GM19455 (cell line): ENCODE results near the gene KCNK3.

Experiments used
- ATAC-seq: cut with Tn5 transposase; IDR thresholded peaks from one replicate; pipeline ENCODE4 v1.9.1; 2021; ENCODE audit not compliant: unreplicated experiment

Gene KCNK3

DNA sequence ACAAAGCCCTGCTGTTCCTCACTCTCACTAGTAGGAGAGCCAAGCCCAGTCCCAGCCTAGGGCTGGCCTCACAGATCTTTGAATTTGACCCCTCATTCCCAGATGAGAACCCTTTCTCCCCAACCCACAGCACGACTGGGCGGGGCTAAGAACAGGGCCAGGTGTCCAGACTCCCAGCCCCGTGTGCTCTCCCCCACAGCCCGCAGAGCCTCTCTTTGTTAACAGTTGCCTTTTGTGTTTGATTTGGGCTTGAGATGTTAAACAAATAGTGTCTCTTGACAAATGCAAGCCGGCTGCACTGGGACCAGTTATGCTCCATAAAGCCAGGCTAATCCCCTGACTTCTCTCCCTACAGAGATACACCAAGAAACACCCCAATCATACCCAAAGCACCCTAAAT is 4.7 kb upstream of the KCNK3 start:
- no peak for ATAC-seq

DNA sequence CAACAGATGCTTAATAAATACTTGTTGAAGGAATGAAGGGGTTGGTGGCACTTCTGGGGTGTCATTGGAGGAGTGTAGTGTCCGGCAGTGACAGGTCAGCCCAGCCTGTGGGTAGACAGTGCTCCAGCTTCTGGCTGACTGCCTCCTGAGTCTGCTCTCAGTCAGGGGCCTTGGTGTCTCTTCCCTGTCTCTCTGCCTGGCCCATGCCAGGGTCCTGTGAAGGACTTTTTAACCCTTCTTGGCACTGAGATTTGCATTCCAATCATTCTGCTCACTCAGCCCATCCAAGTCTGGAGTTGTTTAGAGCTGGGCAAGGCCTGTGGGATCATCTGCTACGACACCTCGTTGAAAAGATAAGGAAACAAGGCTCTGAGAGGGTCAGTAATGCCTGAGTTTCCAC is 1.4 kb upstream of the KCNK3 start:
- ATAC-seq = no peak

DNA sequence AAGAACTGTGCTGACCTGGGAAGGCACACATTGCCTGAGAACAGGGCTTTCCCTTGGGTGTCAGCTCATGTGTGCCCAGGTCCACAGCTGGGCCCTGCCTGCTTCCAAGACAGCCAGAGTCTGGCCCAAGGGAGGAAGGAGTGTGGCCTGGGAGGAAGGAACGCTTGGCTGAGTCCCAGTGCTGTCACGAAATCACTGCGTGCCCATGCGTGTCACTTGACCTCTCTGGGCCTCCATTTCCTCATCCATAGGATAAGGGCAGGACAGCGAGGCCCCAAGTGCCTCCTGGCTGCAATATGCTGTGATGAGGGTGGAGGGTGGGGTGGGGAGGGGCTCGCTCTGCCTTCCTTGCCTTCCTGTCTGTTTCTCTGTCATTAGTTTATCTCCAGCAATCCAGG is 642 bp upstream of the KCNK3 start:
- no peak for ATAC-seq

DNA sequence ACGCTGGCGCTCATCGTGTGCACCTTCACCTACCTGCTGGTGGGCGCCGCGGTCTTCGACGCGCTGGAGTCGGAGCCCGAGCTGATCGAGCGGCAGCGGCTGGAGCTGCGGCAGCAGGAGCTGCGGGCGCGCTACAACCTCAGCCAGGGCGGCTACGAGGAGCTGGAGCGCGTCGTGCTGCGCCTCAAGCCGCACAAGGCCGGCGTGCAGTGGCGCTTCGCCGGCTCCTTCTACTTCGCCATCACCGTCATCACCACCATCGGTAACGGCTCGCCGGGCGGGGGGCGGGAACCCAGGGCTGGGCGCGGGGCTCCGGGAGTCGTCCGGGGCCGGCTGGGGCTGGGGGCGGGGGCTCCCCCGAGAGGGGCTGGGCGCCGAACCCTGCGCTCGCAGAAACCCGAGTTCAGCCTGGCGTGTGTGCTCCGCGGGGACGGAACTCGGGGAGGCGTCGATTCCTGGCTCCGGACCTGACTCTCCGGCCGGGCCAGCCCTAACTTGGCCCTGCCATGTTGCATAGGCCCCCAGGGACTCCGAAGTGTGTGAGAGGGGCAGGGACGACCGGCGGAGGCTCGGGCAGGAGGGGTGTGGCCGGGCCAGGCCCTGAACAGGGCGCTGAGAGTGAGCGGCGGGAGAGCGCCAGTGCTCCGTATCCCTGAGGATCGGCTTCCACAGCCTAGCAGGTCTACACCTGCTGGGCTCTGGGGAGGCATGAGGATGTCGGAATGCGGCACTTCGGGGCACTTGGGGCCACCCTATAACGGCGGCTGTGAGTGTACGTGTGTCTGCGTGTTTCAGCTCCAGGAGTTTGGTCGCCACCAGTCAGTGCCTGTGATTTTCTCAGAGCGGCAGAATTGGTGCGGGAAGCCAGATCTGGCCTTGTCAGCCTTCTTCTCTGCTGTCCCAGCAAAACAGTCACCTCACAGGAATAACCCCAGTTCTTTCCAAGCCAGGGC is 651 bp downstream of the KCNK3 start:
- no peak for ATAC-seq

DNA sequence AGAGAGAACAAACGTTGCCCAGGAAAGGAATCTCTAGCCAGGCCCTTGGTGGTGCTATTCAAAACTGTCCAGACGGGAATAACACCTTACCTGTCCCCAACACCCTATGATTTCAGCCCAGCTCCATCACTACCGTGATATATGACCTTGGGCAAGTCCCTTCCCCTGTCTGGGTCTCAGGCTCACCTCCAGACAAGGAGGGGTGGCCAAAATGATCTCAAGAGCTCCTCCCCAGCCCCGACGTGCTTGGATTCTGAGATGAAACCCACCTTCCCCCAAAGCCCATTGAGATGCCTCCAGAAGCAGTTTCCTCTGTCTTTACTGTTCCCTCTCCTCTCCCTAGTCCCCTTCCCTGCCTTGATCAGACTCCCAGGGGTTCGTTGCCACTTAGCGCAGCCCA is 1.5 kb downstream of the KCNK3 start:
- ATAC-seq = no peak

DNA sequence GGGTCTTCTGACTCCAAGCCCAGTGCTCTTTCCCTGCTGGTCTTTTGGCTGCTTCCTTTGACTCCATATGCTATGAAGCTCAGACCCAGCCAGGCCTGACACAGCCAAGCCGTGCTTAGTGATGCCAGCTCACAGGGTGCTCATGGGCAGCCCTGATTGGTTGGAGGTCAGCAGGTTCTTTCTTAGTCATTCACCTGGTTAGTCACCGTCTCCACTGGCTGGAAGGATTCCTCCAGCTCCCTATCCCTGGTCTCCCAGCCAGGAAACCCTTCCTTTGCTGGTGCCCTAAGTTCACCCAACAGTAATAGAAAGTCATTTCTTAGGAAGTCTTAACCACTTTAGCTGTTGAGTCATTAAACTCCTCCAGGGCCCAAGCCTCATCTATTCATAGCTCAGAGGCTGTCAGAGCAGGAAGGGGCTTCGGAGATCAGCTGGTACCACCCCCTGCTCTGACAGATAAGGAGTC is 3.9 kb downstream of the KCNK3 start:
- ATAC-seq = no peak

DNA sequence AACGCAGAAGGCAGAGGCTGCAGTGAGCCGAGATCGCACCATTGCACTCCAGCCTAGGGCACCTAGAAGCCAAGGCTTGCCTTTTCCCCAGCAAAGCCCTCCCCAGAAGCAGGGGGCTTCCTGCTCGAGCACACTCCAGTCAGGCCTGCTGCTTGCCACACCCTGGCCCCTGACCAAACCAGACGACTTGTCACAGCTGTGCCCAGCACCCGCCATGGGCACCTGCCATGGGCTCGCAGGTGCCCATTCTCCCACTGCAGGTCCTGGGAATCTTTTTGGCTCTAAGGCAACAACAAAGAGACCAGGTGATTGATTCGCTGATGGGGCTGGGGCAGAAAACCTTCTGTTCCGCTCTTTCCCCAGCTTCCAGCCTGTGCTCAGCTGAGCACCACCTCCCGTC is 4.9 kb downstream of the KCNK3 start:
- ATAC-seq = no peak

DNA sequence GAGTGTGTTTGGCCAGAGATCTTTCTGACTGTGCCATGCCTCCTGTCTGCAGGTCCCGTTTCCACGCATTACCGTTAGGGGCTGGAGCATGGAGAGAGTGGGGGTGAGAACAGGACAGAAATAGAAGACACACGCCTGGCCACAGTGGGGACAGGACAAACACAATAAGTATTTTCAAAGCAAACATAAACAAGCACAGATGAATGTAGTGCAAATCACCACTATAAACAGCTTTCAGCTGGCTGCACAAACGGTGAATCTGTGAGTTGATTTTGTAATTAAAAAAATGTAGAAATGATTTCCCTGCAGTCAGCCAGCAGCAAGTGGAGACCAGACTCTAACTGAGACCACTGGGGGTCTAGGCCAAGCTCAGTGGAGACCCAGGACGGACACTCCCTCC is 6.8 kb downstream of the KCNK3 start:
- ATAC-seq = no peak

DNA sequence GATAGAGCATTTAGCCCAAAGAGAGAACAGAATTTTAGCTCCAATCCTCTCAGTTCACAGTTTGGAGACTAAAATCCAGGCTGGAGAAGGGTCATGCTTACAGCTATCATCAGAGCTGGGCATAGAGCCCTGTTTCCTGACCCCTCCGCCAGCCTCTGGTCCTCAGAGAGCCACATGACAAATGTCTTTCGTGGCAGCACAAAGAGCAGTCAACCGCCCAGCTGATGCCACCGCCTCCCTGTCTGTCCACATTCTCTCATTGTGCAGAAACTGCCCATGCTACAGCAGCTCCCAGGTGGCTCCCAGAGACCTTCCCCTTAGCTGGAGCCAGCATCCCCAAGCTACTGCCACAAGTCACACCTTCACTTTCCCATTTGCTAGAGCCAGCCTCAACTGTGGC is 7.6 kb downstream of the KCNK3 start:
- no peak for ATAC-seq

DNA sequence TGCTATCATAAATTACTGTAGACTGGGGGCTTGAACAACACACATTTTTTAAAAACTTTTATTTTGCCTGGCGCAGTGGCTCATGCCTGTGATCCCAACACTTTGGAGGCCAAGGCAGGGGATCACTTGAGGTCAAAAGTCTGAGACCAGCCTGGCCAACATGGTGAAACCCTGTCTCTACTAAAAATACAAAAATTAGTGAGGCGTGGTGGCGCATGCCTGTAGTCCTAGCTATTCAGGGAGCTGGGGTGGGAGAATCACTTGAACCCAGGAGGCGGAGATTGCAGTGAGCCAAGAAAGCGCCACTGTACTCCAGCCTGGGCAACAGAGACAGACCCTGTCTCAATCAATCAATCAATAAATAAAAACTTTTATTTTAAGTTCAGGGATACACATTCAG is 9.1 kb downstream of the KCNK3 start:
- no peak for ATAC-seq

DNA sequence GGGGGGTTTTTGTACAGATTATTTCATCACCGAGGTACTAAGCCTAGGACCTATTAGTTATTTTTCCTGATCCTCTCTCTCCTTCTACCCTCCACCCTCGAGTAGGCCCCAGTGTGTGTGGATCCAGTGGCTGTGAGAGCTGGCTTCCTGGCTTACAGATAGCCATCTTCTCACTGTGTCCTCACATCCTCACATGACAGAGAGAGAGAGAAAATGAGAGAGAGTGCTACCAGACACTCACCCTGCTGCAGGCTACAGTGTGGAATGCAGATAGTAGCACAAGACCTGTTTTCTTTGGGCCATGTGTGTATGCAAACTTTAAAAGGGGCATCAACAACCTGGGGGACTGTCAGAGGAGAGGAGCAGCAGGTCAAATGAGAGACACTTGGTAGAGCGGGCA is 9.5 kb downstream of the KCNK3 start:
- no peak for ATAC-seq

DNA sequence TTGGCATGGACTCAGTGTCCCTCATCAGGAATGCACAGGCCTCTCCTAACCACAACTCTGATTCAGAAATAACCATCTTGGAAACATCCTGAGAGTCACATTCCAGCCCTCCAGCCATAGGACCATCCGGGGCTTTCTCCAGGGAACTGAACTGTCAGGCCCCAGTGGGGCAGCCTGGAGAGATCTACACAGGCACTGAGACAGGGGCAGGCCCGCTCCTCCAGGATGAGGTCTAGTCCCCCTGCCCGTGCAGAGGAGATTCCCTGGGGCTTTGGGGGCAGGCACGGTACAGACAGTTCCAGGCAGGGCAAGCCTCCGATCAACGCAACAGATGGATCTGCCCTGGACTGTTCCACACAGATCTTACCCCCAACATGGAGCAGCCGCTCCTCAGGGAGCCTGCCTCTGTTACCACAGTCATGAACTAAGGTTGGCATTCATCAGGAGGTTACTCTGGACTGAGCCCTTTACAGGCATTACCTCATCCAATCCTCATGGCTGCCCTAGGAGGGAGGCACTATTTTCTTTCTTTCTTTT is 12.0 kb downstream of the KCNK3 start:
- no peak for ATAC-seq

DNA sequence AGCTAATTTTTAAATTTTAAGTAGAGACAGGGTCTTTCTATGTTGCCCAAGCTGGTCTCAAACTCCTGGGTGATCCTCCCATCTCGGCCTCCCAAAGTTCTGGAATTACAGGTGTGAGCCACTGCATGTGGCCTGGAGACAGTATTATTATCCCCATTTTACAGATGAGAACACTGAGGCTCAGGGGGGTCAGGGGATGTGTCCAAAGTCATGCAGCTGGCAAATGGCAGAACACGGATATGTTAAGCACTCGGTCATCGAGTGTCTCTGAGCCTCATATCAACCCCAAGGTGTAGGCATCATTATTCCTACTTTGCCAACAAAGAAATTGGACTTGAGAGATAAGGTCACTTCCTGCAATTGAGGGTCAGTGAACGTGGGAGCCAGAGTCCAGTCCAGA is 12.6 kb downstream of the KCNK3 start:
- ATAC-seq = no peak

DNA sequence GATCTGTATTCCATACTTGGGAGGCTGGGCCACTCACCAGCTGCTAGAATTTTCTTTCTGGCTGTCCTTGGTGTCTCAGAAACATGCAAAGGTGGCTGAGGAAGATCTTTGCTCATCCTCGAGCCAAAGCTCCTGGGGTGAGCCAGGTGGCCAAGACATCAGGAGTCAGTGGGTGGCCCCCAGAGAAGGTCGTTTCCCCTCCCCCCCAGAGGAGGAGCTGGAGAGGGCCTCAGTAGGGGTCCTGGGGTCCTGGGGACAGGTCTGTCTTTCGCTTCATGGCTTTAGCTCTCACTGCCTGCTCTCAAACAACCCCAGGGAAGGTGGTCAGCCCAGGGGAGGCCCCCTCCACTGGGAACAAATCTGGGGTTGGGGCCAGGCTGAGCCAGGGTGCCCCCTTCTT is 13.6 kb downstream of the KCNK3 start:
- ATAC-seq = no peak

DNA sequence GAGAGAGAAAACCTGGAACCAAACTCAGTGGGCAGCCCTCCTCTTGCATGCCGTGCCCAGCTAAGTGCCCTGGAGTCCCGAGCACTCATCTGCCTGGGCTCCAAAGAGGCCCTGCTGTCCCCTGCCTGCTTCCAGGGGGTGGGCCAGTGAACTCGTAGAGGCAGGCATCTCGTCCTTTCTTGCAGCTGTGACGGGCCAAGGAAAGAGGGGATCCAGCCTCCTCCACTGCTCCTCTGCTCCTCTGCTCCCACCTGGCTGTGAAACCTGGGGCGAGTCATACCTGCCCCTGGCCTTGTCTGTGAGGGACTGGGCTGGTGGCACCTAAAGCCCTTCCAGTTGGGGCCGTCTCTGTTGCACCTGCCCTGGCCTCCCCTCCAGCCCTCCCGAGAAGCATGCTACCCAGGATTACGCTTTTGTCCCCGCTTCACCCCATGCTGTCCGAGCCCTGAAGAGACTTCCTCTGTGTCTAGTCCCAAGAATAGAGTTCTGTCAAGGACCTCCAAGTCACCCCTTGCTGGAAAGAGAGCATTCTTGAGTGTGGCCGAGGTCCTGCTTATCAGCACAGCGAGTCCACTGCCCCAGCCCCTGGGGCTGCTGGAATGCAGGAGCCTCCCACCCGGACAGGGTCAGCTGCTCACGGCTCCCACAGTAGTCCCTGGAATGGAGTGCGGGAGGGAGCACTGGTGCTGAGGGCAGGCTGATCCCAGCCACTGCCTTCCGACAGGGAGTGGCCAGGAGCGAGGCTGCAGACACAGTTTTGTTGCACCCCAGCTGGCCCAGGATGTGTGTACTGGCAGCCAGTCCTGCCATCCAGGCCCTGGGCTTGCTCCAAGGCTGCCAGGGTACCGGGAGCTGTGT is 14.3 kb downstream of the KCNK3 start:
- no peak for ATAC-seq

DNA sequence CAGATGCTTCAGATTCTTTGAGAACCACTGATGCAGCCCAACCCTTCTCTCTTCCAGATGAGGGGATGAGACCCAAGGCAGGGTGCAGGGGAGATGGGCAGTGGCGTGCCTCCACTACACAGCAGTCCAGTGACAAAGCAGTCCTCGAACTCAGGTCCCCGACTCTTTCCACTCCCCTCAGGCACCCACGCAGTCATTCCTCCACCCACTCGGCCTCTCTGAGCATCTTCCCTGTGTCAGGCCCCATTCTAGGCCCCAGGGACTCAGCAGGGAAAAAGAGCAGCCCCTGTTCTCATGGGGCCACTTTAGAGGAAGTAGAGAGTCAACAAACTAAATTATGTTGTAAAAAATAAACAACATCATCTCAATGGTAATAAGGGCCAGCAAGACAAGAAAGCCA is 15.2 kb downstream of the KCNK3 start:
- ATAC-seq = no peak

DNA sequence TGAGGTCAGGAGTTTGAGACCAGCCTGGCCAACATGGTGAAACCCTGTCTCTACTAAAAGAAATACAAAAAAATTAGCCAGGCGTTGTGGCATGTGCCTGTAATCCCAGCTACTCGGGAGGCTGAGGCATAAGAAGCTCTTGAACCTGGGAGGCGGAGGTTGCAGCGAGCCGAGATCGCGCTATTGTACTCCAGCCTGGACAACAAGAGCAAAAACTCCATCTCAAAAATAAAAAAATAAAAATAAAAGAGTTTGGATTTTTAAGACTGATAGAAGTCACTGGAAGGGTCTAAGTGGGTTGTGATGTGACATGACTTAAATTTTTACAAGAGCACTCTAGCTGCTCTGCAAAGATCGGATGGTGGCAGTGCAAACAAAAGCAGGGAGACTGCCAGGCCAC is 15.9 kb downstream of the KCNK3 start:
- no peak for ATAC-seq

DNA sequence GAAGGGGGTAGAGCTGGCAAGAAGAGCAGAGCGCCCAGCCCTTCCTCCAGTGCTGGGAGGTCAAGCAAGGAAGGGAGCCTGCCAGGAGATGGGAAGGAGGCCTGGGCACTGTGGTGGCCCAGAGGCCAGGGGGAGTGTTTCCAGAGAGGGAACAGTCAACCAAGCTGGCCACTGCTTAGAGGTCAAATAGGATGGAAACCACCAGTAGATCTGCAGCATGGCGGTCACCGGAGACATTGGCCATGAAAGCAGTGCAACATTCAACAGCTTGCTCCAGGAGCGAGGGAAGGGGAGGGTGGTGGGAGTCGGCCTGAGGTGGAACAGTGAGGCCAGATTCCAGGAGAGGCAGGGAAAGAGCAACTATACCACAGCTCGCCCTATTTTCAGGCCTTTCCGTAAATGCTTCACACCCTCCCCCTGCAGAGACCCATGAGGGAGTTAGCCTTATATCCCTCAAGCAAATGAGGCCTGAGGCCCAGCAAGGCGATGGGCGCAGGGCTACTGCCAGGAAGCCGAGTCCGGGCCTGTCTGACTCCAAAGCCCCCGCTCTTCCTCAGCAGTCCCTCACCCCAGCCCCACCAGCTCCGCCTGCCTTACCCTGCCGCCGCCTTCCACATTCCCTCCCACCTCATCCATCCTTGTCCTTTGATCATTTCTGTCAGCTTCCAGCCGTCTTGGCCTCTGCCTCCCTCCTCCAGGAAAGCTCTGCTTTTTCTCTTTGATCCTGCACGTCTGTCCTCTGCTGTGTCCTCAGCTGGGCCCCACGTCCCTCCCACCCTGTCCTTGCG is 17.0 kb downstream of the KCNK3 start:
- ATAC-seq = no peak

DNA sequence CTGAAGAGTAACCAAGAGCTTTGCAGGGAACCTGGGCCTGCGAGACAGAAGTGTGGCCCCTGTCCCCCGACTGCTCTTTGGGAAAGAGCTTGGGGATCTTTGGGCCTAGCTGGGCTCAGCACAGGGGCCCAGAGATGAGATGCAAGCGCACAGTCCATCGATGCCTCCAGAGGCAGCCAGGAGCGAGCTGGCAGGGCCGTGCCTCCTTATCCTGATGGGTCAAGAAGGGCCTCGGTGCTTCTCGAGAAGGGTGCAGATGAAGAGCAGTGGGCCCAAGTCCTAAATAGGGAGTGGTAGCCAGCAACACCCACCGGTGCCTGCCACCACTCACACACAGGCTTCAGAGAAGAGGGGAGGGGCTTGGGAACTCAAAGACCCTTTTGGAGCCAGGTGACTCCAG is 17.6 kb downstream of the KCNK3 start:
- ATAC-seq = no peak

DNA sequence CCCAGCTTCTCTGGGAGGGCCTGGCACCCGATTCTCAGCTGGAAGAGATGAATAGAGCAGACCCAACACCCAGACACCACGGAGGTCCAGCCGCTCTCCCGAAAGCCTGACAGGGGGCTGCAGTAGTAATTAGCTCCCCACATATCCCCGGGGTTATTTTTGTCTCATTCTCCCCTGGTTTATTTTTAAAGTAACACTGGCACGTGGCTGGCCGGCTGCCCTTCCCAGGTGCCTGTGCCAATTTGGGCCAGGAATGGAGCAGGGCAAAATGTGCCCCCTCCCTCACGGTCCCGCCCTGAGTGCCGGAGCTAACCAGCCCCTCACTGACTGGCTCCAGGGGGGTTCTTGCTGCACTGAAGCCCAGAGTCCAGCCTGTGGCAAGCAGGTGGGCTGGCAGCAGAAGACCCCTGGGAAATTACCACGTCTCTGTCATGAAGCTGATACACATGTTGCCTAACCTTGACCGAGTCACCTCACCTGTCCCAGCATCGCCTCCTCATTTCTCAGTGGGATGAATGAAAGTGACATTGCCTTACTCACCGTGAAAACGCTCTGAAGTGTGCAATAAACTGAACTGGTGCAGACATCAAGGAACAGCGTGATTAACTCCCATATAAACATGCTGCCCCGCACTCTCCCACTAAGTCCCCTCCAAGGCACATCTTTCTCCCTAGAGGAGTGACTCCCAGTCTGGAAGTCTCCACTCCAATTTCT is 18.4 kb downstream of the KCNK3 start:
- no peak for ATAC-seq
